Left colon (tissue), 2 donors: ENCODE data around the gene WDR48. TPM values are rescaled to one million over a fixed set of nuclear protein-coding genes. Genes with fewer than 3 reads are reported as not detected.

Experiments
- ATAC-seq: fragments of 200-7000 bp; cut with Tn5 transposase; one replicate; pipeline ENCODE4 v1.9.1; 2020; ENCODE audit warnings: mild to moderate bottlenecking, moderate library complexity
- DNase-seq, 2 donors: peaks; one replicate each; pipeline ENCODE4 v3.0.0-alpha.2; 2020
- intact Hi-C, 2 donors: fragments of 100-400 bp; cut with DNase I in 1 of 2; cut with micrococcal nuclease in 1 of 2; formaldehyde crosslinking; loops; one replicate each; pipeline versions ENCODE4 v1.11.2 to v1.14.0; 2022; cut with DNase I, micrococcal nuclease
- total RNA-seq, 2 donors: library from RNA; stranded (reverse); fragmentation: NEBNext Ultra II Directional; extraction: Animal tissue kit (Norgen Biotek cat#: 25700); gene quantifications; one replicate each; pipeline ENCODE4 v1.2.1, GENCODE V29; 2021
- donor health status: DM: no; HTN: no; CAD: no.
- donor health status: DM: yes; HTN: yes; CAD: no.

Gene WDR48
- total RNA-seq, 2 donors from 2014 or later: 21.6 to 32.9 TPM

- DNase-seq (peak in 1 of 2 donors; percentile 21), ATAC-seq (peak; percentile 69)
- intact Hi-C loops: loop anchor here in 1 of 2 donors (10.0 kb wide), 1 partner anchor 154 kb away; the partner anchor contains the start of gene CX3CR1
These were observed 79.0 kb downstream of the WDR48 start for GRCh38 chr3:39130693-39131265.

- DNase-seq (peak in 1 of 2 donors; percentile 14), ATAC-seq (no peak)
- intact Hi-C loops: loop anchor here in 1 of 2 donors (10.0 kb wide), 1 partner anchor 152 kb away; the partner anchor contains the start of gene CX3CR1
These were observed 80.6 kb downstream of the WDR48 start for GRCh38 chr3:39132096-39133092.

GRCh38 chr3:39133093-39133490 is 81.3 kb downstream of the WDR48 start:
- intact Hi-C loops: loop anchor here in 1 of 2 donors (10.0 kb wide), 1 partner anchor 152 kb away; the partner anchor contains the start of gene CX3CR1
- peak in 1 of 2 donors; percentile 14 for DNase-seq
- ATAC-seq: no peak

GRCh38 chr3:39133822-39134221 is 82.0 kb downstream of the WDR48 start:
- no peak for DNase-seq
- no peak for ATAC-seq
- intact Hi-C loops: loop anchor here in 1 of 2 donors (10.0 kb wide), 1 partner anchor 151 kb away; the partner anchor contains the start of gene CX3CR1

- intact Hi-C loops: loop anchor here in 1 of 2 donors (10.0 kb wide), 1 partner anchor 150 kb away; the partner anchor contains the start of gene CX3CR1
- no peak for ATAC-seq
- peak in 1 of 2 donors; percentile 14 for DNase-seq
These were observed 82.5 kb downstream of the WDR48 start for GRCh38 chr3:39134305-39134704.

GRCh38 chr3:39135170-39135805 is 83.5 kb downstream of the WDR48 start:
- DNase-seq (peak in 1 of 2 donors; percentile 27), ATAC-seq (no peak)
- intact Hi-C loops: loop anchor here in 1 of 2 donors (10.0 kb wide), 1 partner anchor 150 kb away; the partner anchor contains the start of gene CX3CR1

- intact Hi-C loops: loop anchor here in 1 of 2 donors (10.0 kb wide), 1 partner anchor 148 kb away; the partner anchor contains the start of gene CX3CR1
- no peak for ATAC-seq
- DNase-seq: peak in 1 of 2 donors; percentile 25
These were observed 85.0 kb downstream of the WDR48 start for GRCh38 chr3:39136533-39137434.

- DNase-seq (no peak), ATAC-seq (no peak)
- intact Hi-C loops: loop anchor here in 1 of 2 donors (10.0 kb wide), 1 partner anchor 147 kb away; the partner anchor contains the start of gene CX3CR1
These were observed 85.7 kb downstream of the WDR48 start for GRCh38 chr3:39137435-39137936.

GRCh38 chr3:39137991-39138803 is 86.4 kb downstream of the WDR48 start:
- intact Hi-C loops: loop anchor here in 1 of 2 donors (10.0 kb wide), 1 partner anchor 147 kb away; the partner anchor contains the start of gene CX3CR1
- ATAC-seq (no peak), DNase-seq (no peak)

- no peak for DNase-seq
- intact Hi-C loops: loop anchor here in 1 of 2 donors (10.0 kb wide), 1 partner anchor 146 kb away; the partner anchor contains the start of gene CX3CR1
These were observed 87.1 kb downstream of the WDR48 start for GRCh38 chr3:39138804-39139415.

GRCh38 chr3:39139442-39139841 is 87.6 kb downstream of the WDR48 start:
- intact Hi-C loops: loop anchor here in 1 of 2 donors (10.0 kb wide), 1 partner anchor 145 kb away; the partner anchor contains the start of gene CX3CR1
- DNase-seq (no peak), ATAC-seq (no peak)

More at GRCh38 chr3:39138804-39139415, 87.1 kb downstream of the WDR48 start:
- ATAC-seq: no peak

GRCh38 chr3:39140341-39140971 is 88.6 kb downstream of the WDR48 start:
- ATAC-seq (no peak), DNase-seq (no peak)
- intact Hi-C loops: no loop called here

- intact Hi-C loops: no loop called here
- peak; percentile 76 for ATAC-seq
- peak; percentile 87 to 92 for DNase-seq
These were observed 89.6 kb downstream of the WDR48 start for GRCh38 chr3:39141171-39141995.

GRCh38 chr3:39142067-39142466 is 90.3 kb downstream of the WDR48 start:
- ATAC-seq: peak; percentile 69
- intact Hi-C loops: no loop called here
- peak; percentile 66 to 86 for DNase-seq
